NCI-H187 (cell line): ENCODE data around the gene KLK1.

Experiments used
- DNase-seq, 2 experiments: peaks; one replicate each; lab custom pipeline; 2025; lab: John Stamatoyannopoulos, UW

Gene KLK1

DNA sequence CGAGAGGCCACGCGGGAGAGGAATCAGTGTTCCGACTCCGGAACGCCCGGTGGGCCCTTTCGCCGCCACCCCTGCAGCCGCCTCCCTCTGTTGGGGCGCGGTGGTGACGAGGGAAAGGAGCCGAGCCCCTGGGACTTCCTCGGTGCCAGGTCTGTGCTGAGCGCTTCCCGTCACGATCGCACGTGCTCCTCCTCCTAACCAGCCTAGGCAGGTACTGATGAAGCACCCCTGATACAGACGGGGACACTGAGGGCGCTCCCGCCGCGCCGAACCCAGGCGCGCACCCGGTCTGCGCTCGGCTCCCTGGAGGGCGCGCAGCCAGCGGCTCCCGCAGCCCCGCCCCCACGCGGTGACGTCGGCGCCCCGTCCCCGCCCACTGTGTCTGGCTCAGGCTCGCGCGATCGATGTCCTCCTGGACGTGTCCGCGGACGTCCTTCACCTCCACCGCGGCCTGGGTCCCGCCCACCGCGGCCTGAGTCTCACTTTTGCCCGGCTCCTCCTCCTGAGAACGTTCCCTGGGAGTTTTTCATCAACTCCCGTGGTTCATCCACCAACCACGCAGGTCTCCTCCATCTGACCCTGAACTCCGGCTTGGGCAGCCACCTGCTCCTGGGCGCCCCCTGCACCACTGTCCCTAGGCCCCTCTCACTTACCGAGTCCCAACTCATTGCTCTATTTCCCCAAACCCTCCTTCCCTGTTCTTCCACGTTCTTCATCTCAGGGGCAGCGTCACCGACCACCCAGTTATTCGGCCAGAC, 12.4 kb upstream of the KLK1 start:
- peak; percentile 10 to 25 for DNase-seq

DNA sequence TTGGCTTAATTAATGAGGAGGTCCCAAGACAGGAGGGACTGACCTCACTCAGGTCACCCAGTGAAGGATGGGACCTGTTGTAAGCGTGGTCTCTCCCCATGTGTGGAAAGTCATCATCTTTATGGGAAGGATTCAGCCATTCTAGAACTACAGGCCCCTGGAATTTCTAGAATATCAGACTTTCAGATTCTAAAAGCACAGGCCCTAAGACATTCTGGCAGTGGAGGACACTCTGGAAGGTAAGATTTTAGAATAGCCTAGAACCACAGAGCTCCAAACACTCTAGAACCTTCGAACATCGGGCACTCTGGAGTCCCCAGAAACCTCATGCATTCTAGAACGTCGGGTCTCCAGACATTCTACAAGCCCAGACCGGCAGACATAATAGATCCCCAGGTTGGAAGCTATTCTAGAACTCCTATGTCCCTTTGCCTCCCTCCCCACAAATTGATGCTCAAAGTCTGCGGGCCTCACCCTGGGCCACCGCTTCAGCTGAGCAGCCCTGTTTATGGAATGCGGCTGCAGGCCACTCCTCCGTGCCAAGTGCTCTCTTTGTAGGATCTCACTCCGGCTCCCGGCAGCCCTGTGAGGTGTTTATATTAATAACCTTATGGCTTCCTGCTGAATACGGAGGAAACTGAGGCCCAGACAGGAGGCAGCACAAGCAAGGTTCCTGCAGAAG, 11.7 kb upstream of the KLK1 start:
- DNase-seq, result no peak

- no peak for DNase-seq
Measured at GRCh38 chr19:50833802-50834167, 10.2 kb upstream of the KLK1 start.

DNA sequence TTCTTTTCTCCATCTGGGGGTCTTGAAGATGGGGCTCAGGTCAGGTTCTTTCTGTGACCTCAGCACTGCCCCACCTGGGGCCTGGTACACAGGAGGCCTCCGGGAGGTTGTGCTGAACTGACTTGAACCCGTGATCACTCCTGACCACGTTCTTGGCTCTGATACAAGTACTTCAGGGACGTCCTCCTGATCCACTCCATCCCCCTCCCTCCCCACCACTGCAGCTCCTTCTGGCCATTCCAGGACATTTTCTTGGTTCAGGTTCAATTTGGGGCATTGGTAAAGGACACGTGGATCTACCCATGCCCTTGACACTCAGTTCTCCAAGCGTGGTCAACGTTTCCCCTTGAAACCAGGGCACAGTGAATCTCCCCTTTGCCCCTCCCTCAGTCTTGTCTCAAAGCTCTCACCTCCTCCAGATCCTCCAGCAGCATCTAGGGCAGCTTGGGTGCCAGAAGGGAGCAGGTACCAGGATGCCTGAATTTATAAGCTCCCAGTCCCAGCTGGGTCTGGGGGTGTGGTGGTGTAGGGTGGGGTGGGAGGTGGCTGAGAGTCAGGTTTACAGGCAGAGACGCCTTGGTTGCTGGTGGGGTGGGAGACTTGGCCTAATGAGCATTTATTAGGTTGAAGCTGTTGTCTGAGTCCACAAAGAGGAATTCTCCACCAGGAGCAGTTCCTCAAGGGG, 9.7 kb upstream of the KLK1 start, which contains the start of gene KLK15:
TSS of gene KLK15 (minus strand) at position 458 of the 685 bp plus-strand sequence. CDS start 2,082 bp downstream, outside the sequence.
- DNase-seq, result no peak

DNA sequence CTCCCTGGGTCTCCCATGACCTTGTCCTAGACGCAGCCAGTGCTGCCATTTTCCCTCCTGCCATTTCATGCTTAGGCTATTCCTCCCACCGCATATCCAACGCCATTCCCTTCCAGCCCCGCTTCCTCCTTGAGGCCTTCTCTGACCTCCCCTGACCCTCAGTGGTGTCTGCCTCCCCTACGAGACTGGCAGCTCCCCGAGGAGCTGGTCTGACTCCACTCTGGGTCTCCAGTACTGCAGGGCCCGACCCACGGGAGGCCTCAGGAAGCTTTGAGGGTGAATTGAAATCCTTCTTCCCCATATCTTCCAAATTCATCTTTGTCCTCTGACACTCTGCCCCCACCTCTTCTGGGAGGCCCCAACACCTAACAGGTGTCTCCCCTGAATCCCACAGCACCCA, 9.1 kb upstream of the KLK1 start:
- no peak for DNase-seq

DNA sequence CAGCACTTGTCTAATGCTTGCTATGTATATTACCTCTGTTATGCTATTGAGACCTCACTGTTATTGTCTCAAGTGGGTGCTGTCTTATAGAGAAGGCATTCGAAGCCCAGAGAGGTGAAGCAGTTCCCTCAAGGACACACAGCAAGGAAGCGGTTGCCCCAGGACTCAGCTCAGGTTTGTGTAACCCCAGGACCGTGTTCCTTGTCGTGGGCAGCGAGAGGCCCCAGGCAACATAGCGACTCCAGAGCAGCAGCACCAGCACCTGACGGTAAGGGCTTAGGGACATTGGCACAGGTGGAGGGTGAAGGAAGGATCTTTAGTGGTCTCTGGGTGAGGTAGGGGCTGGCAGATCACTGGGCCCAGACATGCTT, 7.4 kb upstream of the KLK1 start:
- no peak for DNase-seq

DNA sequence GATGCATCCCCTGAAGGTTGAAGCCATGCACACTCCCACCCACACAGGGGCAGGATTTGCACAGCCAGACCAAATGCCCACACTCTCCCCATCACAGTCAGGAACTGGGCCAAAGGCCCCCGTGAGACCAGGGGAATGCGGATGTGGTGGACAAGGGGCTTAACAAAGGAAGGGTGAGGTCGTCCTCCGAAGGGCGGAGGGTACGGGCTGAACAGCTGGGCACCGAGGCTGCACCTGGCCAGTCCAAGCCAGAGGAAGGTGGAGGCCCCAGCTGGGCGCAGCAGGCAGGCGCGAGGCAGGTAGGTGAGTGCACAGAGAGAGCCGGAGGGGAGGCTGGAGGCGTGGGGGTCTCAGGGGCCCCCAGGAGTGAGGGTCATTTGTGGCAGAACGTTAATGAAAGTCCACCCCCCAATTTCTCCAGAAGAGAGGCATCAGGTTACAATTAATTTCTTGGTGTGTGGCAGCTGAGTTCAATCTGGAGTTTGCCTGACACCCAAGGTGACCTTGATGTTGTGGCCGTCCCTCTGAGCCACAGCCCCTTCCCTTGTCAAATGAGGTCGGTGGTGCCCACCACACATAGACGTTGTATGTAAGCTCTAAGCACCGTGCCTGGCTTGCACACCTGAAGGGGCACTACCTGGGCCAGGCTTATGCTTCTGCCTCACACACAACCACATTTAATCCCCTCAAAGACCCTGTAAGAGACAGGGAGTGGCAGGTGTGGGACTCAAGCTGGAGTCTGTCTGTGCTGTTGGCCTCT, 6.9 kb upstream of the KLK1 start:
- DNase-seq, result no peak

GRCh38 chr19:50829801-50830200, 6.2 kb upstream of the KLK1 start:
- no peak for DNase-seq

- no peak for DNase-seq
Measured at GRCh38 chr19:50827476-50827875, 3.9 kb upstream of the KLK1 start.

DNA sequence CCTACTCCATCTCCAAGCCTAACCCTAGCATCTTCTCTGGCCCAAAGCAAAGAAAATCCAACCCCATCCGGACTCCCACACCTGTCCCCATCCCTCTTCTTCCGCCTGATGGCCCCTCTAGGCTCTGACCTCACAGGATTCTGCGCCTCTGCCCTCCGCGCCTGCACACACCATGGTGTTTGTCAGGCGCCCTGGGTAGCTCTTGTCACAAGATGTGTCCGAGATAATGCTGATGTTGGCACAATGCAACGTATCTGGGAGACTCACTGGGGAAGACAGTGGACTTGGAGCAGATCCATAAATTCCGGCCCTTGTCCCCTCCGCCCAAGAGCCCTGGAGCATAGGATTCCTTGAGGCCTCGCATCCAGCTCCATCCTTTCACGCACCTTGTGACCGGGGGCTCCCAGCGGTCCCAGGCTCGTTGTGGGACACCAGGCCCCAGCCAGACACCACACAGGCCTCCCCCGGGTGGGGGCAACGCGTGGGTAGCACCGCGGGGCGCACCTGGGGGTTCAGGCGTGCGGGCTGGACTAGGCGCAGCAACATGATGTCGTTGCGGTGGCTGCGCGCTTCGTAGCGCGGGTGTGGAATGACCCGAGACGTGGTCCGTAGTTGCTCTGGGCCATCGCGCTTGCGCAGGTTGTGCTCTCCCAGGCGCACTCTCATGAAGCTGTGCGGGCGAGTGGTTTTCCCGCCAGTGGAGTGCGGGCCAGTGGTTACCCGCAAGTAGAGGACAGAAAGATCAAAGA, 3.1 kb upstream of the KLK1 start:
- DNase-seq, result no peak

DNA sequence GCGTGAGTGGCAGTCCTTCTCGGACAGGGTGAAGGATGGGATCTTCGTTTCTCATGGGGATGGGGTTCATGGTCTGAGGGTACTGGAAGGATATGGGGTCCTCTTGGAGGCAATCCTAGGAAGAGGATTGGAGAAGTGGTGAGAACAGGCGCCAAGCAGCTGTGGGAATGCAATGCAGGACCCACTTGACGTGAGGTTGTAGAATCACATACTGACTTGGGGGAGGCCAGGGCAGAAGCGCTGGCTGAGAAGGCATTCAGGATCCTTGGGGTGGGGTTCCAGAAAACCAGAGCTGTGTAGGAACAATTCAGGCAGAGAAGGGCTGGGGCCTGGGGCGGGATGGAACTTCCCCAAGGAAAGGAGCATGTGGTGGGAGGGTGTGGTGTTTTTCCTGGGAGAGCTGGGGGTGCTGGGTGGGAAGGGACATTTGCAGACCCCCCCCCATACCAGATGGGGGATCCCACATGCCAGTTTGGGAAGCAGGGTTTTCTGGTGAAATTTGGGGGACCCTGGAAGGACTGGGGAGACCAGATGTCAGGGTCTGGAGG, 852 bp downstream of the KLK1 start:
- DNase-seq, result no peak

GRCh38 chr19:50821622-50822021, 2.0 kb downstream of the KLK1 start:
- DNase-seq, result no peak

DNA sequence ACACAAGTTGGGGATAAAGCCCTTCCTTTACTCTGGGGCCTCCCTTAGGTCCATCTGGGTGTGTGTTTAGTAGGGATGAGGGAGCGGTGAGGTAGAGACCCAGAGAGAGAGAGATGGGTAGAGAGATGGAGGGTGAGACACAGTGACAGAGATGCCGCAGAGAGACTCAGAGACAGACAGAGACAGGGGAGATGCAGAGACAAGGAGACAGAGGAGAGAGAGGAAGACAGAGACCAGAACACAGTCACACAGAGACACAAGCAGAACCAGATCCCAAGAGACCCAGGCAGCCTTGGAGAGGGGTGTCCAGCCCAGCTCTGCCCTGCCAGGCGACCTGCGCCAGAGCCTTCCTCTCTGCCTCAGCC, 2.4 kb downstream of the KLK1 start:
- no peak for DNase-seq

DNA sequence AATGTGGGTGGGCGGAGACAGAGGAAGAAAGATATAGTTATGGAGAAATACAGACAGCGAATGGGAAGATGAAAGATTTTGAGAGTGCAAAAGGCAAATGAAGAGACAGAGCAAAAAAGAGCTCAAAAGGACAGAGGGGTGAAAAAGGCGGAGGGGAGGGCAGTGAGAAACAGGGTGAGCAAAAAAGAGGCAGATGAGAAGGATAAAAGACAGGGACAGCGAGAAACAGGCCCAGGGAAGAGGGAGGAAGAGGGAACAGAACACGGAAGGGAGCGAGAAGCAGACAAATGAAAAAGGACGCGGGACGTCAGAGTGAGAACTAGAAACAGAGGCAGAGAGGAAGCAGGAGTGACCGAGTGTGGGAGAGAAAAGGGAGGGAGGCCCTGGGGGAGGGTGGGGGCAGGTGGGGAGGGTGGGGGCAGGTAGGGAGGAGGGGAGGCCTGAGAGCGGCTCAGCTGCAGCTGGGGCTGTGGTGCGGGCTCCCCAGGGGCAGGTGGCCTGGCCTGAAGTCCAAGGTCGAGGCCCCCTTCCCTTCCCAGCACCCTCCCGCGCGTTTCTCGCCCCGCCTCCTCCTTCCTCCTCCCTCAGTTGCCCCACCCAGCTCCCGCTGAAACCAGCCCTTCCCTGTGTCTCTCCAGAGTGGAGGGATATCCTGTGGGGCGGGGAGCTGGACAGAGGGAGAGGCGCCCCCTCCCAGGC, 2.9 kb downstream of the KLK1 start:
- DNase-seq, result no peak

DNA sequence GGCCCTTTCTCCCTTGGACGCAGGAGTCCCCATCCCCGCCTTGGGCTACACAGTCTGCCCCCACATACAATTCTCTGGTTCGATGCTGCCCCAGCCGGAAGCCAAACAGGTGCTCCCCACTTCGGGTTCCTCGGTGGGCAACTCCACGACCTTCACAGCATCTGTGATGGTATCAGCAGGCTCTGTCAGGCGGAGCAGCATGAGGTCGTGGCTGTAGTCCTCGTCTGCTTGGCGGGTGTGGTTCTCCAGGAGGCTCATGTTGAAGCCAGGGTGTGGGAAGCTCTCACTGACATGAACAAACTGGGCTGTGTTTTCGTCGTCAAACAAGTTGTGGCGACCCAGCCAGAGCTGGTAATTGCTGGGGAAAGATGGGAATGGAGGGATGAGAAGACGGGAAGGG, 3.5 kb downstream of the KLK1 start:
- no peak for DNase-seq

DNA sequence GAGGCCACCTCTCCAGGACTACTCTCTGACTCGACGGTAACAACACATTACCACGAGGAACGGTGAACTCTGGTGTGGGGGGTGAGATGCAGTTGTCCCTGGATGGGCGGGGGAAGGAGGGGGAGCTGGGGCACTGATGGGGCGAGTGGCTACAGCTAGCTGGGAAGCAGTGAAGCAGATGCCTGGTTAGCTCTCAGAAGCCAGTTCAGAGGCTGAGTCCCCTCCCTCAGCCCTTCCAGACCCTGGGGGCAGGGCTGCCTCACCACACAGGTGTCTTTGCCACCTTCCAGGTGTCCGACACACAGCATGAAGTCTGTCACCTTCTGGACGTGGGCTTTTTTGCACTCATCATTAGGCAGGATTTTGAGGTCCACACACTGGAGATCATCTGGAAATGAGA, 4.0 kb downstream of the KLK1 start:
- no peak for DNase-seq

DNA sequence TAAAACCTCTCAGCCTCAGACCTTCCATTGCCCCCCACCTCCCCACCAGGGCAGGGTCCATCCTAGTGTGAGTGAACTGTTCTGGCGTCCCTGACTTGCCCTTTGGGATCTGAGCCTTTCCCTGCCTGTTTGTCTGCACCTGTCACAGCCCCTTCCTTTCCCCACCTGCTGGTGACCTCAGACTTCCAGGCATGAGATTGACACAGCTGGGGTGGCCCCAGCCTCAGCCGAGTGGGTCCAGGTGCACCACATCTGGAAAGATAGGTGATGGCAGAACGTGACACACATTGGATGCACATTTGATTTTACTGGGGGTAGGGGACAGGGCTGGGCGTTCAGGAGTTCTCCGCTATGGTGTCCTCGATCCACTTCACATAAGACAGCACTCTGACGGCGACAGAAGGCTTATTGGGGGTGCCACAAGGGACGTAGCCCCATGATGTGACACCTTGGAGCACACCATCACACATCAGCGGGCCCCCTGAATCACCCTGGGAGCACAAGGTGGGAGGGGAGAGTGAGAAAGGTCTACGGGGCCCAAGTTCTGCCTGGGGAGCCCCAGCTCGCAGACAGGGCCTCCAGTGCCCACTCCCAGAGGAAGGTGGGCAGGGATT, 4.6 kb downstream of the KLK1 start:
- DNase-seq, result no peak

- peak; percentile 52 to 66 for DNase-seq
Measured at GRCh38 chr19:50817941-50818858, 5.4 kb downstream of the KLK1 start.

GRCh38 chr19:50815439-50815838, 8.1 kb downstream of the KLK1 start:
- DNase-seq, result no peak
